GM21825 (cell line): Measurements from ENCODE around the gene SLC46A1.

Source experiments
- ATAC-seq: cut with Tn5 transposase; IDR thresholded peaks from one replicate; pipeline ENCODE4 v1.9.1; 2021; ENCODE audit warnings: mild to moderate bottlenecking, moderate library complexity; ENCODE audit not compliant: unreplicated experiment

The SLC46A1 gene

DNA sequence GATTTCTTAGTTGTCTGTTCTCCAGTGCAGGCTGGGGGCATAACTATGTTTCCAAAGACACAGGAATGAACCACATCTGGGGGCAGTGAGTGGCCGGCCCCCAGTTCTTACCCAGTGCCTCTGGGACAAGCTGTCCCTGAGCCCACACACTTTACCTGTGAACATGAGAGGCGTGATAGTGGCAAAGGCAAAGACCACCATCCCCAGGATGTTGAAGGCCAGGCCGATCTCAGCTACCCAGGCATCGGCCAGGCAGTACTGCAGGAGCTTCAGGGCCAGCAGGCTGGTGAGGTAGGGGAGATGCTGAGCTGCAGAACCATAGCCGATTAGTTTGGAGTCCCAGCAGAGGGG lies 1.6 kb downstream of the SLC46A1 start:
- ATAC-seq: no peak

DNA sequence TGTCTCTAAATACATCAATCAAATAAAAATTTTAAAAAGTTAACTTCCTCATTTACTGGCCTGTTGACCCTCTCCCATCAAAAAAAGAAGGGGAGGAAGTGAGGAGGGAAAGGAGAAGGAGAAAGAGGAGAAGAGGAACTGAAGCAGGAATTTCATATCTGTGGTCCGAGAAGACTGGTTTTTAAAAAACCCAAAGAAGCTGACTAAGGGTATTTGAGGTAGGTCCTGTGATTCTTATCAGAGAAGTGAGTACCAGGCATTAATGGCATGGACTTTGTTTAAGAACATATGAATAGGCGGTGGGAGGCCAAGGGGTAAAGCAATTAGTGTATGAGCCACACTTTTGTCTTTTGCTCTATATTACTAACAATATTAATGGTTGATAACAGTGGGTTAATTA lies 2.0 kb downstream of the SLC46A1 start:
- ATAC-seq: no peak

GRCh38 chr17:28402844-28403243 lies 3.2 kb downstream of the SLC46A1 start:
- ATAC-seq: no peak

GRCh38 chr17:28402224-28402630 lies 3.8 kb downstream of the SLC46A1 start:
- no peak for ATAC-seq

DNA sequence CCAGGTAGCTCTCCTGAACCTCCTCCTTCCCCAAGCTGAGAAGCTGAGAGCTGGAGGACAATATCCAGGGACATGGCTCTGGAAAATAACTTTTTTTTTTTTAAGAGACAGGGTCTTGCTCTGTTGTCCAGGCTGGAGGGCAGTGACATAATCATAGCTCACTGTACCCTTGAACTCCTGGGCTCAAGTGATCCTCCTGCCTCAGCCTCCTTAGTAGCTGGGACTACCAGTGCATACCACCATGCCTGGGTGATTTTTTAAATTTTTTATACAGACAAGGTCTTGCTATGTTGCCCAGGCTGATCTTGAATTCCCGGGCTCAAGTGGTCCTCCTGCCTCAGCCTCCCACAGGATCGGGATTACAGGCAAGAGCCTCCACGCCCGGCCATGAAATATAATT lies 6.2 kb downstream of the SLC46A1 start:
- no peak for ATAC-seq

DNA sequence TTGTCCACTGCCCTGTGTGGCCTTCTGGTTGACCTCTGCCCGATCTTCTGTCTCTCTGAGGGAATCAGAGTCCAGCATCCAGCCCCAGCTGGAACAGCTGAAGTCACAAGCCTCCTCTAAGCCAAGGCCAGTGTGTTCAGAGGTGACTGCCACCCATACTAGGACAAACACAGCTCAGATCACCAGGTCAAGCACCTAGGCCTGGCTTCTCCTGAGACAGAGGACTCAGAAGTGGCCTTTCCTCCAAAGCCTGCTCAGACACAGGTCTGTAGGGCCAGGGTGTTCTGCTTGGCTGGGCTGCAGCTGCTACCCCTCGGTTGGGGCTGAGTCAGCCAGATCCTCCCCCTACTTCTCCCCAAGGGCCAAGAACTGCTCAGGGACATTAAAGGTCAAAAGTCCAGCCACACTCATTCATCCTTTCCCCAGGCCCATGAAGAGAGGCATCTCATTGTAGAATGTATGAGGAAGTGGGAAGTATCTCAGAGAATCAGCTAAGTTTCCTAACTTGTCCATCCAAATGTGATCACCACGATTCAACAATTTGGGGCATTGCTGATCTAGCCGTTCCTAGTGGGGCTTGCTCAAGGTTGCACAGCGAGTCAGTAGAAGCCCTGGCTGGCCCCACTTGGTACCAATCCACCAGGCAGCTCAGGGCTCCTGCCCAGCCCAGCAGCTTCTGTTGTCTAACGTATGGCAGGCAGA lies 7.6 kb downstream of the SLC46A1 start:
- no peak for ATAC-seq

DNA sequence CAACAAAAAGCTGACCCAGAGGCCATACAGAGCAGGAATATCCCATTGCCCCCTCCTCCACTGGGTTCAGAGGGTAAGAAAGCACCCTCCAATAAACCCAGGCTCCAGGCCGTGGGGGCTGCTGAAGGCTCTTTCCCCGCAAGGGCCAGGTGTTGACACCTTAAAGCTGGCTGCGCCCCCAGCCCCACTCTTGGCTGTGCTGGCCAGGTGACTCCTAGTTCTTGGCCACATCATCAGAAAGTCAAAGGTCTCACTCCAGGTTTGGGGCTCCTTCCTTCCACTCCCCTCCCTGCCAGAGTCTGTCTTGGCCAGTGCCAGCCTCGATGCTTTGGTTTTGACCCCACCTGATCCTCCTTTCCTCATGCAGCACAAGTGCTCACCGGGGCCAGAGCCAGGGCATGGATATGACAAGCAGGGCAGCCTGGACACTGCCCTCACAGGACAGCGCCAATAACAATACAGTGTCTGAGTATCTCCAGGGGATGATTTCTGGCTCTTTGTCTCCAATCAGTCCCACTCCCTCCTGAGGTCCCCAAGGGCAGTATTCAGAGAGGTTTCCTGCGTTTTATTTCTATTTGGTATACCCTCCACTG lies 8.2 kb downstream of the SLC46A1 start:
- ATAC-seq: no peak

GRCh38 chr17:28397275-28397674 lies 8.7 kb downstream of the SLC46A1 start:
- ATAC-seq: no peak

DNA sequence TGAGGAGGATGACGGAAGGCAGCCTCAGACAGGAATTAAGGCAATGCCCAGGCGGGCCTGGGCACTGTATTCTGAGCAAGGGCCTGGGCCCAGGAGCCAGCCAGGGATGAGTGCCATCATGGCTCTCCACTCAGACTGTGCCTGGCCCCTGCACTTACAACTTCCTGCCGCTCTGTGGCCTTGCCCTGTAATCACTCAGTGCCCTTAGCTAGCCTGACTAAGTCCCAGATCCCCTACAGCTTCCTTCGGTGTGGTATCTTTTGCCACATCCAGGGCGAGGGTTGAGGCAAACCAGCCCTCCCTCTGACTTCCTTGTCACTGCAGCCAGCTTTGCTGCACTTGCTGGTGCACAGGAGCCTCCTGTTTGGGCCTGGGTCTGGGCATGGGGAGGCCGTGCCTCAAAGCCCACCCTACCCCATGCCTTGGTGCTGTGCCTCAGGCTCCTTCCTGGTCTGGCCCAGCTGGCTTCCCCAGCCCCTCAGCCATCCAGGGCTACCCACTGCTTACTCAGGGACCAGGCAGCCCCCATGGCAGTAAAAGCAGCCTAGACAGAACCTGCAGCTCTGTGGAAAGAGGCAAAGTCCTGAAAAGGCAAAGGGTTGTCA lies 9.3 kb downstream of the SLC46A1 start:
- ATAC-seq: no peak

GRCh38 chr17:28395968-28396367 lies 10.0 kb downstream of the SLC46A1 start:
- ATAC-seq: no peak

- no peak for ATAC-seq
These were observed 10.6 kb downstream of the SLC46A1 start for GRCh38 chr17:28395426-28395825.

- ATAC-seq: no peak
These were observed 11.5 kb downstream of the SLC46A1 start for GRCh38 chr17:28394337-28395116.

GRCh38 chr17:28392491-28392890 lies 13.5 kb downstream of the SLC46A1 start:
- no peak for ATAC-seq

GRCh38 chr17:28391401-28391800 lies 14.6 kb downstream of the SLC46A1 start:
- ATAC-seq: no peak

GRCh38 chr17:28390984-28391383 lies 15.0 kb downstream of the SLC46A1 start:
- no peak for ATAC-seq

DNA sequence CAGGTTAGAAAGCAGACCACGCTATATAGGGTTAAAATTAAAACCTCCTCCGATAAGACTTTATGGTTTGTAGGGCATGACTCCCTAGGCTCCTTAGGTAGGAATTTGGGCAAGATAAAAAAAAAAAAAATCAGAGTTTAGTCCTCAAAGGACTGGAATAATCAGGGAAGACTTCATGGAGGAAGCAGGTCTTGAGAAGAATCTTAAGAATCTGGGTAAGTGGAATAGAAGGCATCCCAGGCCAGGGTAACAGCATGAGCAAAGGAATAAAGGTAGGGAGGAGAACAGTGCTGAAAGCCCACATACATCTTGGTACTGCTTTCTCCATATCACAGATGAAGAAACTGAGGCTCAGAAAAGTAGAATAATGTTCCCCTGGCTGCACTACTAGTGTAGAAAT lies 15.4 kb downstream of the SLC46A1 start:
- no peak for ATAC-seq

- ATAC-seq: no peak
These were observed 15.9 kb downstream of the SLC46A1 start for GRCh38 chr17:28390141-28390540.

- ATAC-seq: no peak
These were observed 17.9 kb downstream of the SLC46A1 start for GRCh38 chr17:28388106-28388505.

GRCh38 chr17:28386391-28386790 lies 19.6 kb downstream of the SLC46A1 start:
- ATAC-seq: no peak

DNA sequence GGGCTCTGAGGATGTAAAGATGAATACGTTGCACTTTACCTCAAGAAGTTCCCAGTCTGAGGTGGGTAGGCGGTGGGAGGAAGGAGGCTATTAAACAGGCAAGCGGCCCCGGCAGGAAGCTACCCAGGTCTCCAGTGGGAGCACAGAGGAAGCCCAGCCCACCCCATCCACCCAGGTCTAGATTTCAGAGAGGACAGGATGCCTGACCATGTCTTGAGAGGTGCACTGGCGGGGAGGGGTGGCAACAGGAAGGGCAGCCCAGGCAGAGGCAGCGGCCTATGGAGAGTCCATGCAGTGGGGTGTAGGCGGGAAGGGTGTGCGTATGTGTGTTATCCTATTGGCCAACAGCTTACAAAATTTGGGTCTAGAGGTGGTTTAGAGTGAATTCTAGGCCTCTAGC lies 20.6 kb downstream of the SLC46A1 start:
- ATAC-seq: no peak

GRCh38 chr17:28385037-28385400 lies 21.0 kb downstream of the SLC46A1 start:
- no peak for ATAC-seq
